NCI-H146 treated with DMSO at 0.1 percent for 48 hours (cell line): ENCODE data around the gene CDH23.

Experiments
- DNase-seq: peaks from one replicate; lab custom pipeline; 2025; ENCODE audit not compliant: unreplicated experiment; lab: John Stamatoyannopoulos, UW

CDH23 gene

GRCh38 chr10:71555724-71556119 lies 159.0 kb downstream of the CDH23 start:
- DNase-seq, result no peak

- no peak for DNase-seq
Measured at GRCh38 chr10:71558991-71559390, 162.3 kb downstream of the CDH23 start.

GRCh38 chr10:71561003-71561574 lies 164.4 kb downstream of the CDH23 start:
- no peak for DNase-seq

GRCh38 chr10:71562181-71562580 lies 165.5 kb downstream of the CDH23 start:
- DNase-seq, result no peak

GRCh38 chr10:71562904-71563303 lies 166.2 kb downstream of the CDH23 start:
- no peak for DNase-seq

GRCh38 chr10:71564194-71564820 lies 167.6 kb downstream of the CDH23 start:
- no peak for DNase-seq

- DNase-seq, result no peak
Measured at GRCh38 chr10:71565284-71566000, 168.7 kb downstream of the CDH23 start.

- no peak for DNase-seq
Measured at GRCh38 chr10:71567006-71567405, 170.3 kb downstream of the CDH23 start.

GRCh38 chr10:71568896-71569492 lies 172.3 kb downstream of the CDH23 start:
- DNase-seq, result no peak

- no peak for DNase-seq
Measured at GRCh38 chr10:71569775-71570588, 173.3 kb downstream of the CDH23 start.

GRCh38 chr10:71571460-71572175 lies 174.9 kb downstream of the CDH23 start:
- no peak for DNase-seq

GRCh38 chr10:71572962-71573361 lies 176.2 kb downstream of the CDH23 start:
- DNase-seq, result peak; percentile 13

- no peak for DNase-seq
Measured at GRCh38 chr10:71573562-71574518, 177.1 kb downstream of the CDH23 start.

GRCh38 chr10:71575451-71575850 lies 178.7 kb downstream of the CDH23 start:
- DNase-seq, result no peak

GRCh38 chr10:71575934-71576801 lies 179.4 kb downstream of the CDH23 start:
- DNase-seq, result peak; percentile 23

GRCh38 chr10:71576842-71577241 lies 180.1 kb downstream of the CDH23 start:
- DNase-seq, result no peak

- DNase-seq, result no peak
Measured at GRCh38 chr10:71577345-71577744, 180.6 kb downstream of the CDH23 start.

- DNase-seq, result no peak
Measured at GRCh38 chr10:71578069-71578468, 181.3 kb downstream of the CDH23 start.
